Measurements from ENCODE around the gene CHD5. TPM values are rescaled to one million over a fixed set of nuclear protein-coding genes. Genes with fewer than 3 reads are reported as not detected.

The CHD5 gene
- total RNA-seq, 1 donor from 2014 or later: 1.1 TPM

DNA sequence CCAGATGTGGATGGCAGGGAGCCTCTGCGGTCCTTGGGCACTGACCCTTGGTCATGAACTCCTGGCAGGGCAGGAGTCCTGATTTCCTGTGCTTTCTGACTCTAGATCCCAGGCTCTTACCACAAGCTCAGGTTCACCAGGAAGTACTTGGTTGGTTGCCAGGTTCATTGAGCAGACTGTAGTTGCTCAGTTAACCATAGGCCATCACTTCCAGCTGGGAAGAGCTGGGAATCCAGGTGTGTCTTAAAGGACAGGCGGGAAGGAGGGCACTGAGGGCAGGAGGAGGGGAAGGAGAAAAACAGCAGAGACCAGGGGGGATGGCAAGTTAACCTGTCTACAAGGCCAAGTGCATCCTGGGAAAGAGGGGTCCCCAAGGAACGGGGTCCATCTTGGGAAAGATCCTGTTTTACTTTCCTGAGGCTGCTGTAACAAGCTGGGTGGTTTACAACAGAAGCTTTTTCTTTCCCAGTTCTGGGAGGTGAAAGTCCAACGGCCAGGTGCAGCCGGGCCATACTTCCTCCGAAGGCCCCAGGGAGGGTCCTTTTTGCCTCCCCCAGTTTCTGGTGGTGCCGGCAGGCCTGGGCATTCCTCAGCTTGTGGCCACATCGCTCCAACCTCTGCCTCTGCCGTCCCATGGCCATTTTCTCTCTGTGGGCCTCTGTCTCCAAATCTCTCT lies 122.8 kb downstream of the CHD5 start:
- no peak for DNase-seq

DNA sequence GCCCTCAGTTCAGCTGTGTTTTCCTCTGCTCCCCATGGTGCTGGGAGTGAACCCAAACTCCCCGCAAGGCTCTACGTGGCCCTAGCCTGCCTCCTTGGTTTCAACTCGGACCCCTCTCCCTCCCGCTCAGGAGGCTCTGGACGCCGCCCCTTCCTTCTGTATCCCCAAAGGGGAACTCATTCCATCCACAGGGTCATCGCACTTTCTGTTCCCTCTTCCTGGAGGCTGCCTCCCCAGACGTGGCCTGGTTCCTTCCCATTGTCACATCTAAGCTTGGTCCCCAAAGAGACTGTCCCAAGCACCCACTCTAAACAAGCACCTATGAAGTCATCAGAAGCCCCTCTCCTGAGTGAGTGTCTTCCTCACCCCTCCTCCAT lies 123.6 kb downstream of the CHD5 start:
- DNase-seq: no peak

DNA sequence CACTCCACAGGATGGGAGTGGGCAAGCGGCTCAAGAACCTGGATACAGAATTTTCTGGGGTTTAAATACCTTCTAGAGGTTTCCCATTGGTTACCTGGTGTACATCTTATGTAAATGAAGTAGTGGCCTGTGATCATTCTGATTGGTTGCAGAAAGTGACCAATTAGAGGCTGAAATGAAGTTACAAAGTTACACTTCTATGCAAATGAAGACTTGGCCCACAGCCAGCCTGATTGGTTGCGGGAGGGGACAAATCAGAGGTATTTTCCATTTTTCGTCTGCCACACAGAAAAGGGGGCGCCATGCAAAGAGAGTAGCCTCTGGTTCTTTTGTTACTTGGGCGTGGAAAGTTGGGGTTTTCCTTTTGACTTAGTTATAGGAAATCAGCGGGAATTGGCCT lies 125.5 kb downstream of the CHD5 start:
- no peak for DNase-seq

DNA sequence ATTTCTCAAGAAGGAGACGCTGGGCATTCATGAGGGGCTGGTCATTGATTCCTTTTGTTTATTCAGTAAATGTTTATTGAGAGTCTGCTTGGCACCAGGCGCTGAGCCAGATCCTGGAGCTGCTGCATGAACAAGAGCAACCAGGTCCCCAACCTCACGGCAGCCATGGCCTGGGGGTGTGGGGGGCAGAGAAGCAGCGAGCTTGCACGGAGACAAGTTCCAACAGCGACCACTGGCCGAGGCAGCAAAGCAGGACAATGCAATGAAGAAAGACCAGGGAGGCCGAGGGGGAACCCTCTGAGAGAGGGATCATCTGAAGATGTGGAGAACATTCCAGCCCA lies 126.9 kb downstream of the CHD5 start:
- no peak for DNase-seq

DNA sequence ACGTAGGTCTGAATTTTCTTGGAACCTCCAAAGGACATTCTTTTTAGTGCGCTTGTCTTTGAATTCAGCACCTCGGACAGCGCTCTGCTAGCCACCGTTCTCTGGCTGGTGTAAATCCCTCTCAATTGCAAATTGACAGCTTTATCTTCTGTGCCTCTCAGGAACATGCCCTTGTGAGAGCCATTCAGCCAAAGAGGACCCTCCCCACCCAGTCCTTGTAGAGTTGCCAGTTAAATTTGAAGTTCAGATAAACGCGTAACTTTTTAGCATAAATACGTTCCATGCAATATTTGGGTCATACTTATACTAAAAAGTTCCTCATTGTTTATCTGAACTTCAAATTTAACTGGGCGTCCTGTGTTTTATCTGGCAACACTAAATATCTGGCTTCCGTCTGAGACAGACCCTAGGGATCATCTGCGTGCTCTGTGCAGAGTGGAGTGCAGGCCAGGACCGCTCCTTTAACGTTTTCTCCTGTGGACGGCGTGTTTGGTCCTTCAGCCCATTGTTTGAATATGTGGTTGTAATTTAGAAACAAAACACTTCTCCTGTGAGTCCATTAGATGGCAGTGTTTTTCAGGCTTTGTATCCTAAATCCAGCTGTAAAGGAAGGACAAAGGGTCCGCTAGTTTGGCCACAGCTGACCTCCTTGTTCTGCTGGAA lies 127.4 kb downstream of the CHD5 start:
- peak; percentile 92 for DNase-seq

Other genes starting within 250 kb of the CHD5 start
- 7.7 TPM for gene NPHP4, start 187.9 kb downstream of the CHD5 start, total RNA-seq
- 6.3 TPM for gene KCNAB2, start 134.4 kb downstream of the CHD5 start, total RNA-seq
- 302 TPM for gene RPL22, start 19.3 kb upstream of the CHD5 start, total RNA-seq
- 22.0 TPM for gene RNF207, start 25.8 kb upstream of the CHD5 start, total RNA-seq
- 75.0 TPM for gene ICMT, start 55.6 kb upstream of the CHD5 start, total RNA-seq
- gene HES3, start 63.9 kb upstream of the CHD5 start, total RNA-seq: not detected
- 13.7 TPM for gene GPR153, start 80.8 kb upstream of the CHD5 start, total RNA-seq
- gene ACOT7, start 213.4 kb upstream of the CHD5 start, total RNA-seq: 10.6 TPM
- gene HES2, start 239.6 kb upstream of the CHD5 start, total RNA-seq: 3.2 TPM
- 3.8 TPM for gene ESPN, start 244.5 kb upstream of the CHD5 start, total RNA-seq

Data from tongue (tissue), 2 donors.